ENCODE data around the gene PIK3CG.
"Not testable (repeated sequence)": the region's sequence is repeated elsewhere in the genome, so short reads cannot be mapped to it uniquely, and the experiment has no call there.

The PIK3CG gene

GRCh38 chr7:106944035-106944665, 79.1 kb downstream of the PIK3CG start:
- no peak for DNase-seq

- DNase-seq = peak; percentile 79
Observed at GRCh38 chr7:106947244-106947728, 82.2 kb downstream of the PIK3CG start.

- DNase-seq = no peak
Observed at GRCh38 chr7:106952001-106952657, 87.0 kb downstream of the PIK3CG start.

DNA sequence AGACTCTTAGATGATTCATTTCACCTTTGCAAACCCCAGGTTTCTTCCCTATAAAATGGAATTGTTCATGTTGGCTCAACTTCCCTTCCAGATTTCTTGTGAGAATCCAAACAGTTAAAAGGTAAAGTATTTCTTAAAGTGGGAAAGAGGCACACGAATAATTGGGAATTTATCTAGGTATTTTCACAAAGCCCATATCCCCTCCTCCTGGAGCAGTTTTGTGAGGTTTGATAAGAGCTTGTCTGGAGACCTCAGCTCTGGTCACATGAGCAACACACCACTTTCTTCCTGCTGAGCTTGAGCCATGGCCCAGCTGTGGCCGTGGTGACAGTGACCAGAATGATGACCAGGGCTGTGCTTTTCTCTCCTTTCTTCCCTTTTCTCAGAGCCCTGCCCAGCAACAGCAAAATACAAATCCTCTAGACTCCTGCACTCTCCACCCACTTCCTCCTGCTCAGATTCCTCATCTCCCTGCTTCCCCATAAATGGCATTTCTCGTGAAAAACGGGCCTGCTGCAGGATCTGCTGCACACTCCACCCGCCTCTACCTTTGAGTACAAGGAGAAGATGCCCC, 87.7 kb downstream of the PIK3CG start:
- DNase-seq = no peak

DNA sequence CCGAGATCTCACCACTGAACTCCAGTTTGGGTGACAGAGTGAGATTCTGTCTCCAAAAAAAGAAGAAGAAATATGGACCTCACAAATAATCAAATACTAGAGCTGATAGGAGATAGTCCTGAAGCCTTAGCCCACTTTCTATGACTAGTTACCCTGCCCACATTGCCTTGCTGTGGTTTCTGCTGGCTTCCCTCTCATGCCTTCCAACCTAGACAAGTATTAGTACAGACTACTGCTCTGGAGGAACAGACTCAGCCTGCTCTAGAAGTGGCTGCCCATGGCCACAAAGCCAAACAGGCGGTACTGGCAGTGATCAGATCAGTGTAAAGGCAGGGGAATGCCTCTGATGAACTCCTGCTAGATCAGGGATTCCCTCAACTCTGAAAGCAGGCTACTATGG, 89.8 kb downstream of the PIK3CG start:
- DNase-seq = no peak

GRCh38 chr7:106955857-106956256, 90.8 kb downstream of the PIK3CG start:
- DNase-seq = not testable (repeated sequence)

Data from NCI-H1092 (cell line).